ENCODE measurements around the gene MR1.

The MR1 gene

GRCh38 chr1:181079382-181079781 is 45.6 kb downstream of the MR1 start (continued):
- TF ChIP-seq OVOL3 (tag by site-specific recombination; IDR thresholded peaks at IDR 0.05) (no peak), ZNF623 (tag by site-specific recombination; IDR thresholded peaks at IDR 0.05) (no peak), ZBTB49 (tag by site-specific recombination; IDR thresholded peaks at IDR 0.05; ENCODE audit: low read depth) (no peak), ZNF626 (tag by site-specific recombination; IDR thresholded peaks at IDR 0.05) (no peak), ZNF473 (tag by site-specific recombination; IDR thresholded peaks at IDR 0.05) (no peak), PRDM1 (tag by site-specific recombination; IDR thresholded peaks at IDR 0.05) (no peak), ZNF223 (tag by site-specific recombination; IDR thresholded peaks at IDR 0.05) (no peak), ZNF843 (tag by site-specific recombination; IDR thresholded peaks at IDR 0.05) (no peak)

- POLR2A ChIA-PET, result interaction anchor here (0.5 to 0.8 kb wide), 3 partner anchors 27 to 197 kb away, joined by 3 to 4 read pairs (median 3); no protein-coding TSS in a partner anchor
- CTCF ChIA-PET, result interaction anchor here (1.0 to 1.4 kb wide), 5 partner anchors 11 to 62 kb away, joined by 3 to 5 read pairs (median 4); no protein-coding TSS in a partner anchor
- no peak for TF ChIP-seq PRDM1 (tag by site-specific recombination; IDR thresholded peaks at IDR 0.05)
- TF ChIP-seq ZNF660 (tag by site-specific recombination; IDR thresholded peaks at IDR 0.05), result no peak
- no peak overlapping the region for H3K27ac ChIP-seq (ENCODE audit: extremely low read depth, low read depth, low read length)
- peaks cover 3% of the 10 kb centered on the region; the same call in 1 of the 2 replicates for H3K4me1 ChIP-seq (ENCODE audit: control insufficient read depth, insufficient read depth, low read length)
- H3K9me3 ChIP-seq (ENCODE audit: control insufficient read depth, insufficient read depth, low read depth, low read length), result no peaks in the 10 kb centered on the region
- no peaks in the 10 kb centered on the region for H3K36me3 ChIP-seq (ENCODE audit: control insufficient read depth in 2 of 2, insufficient read depth in 1 of 2, low read length in 2 of 2)
- no peak overlapping the region for H3K4me3 ChIP-seq (ENCODE audit: low read depth, low read length)
Measured at GRCh38 chr1:181079920-181080319, 46.1 kb downstream of the MR1 start.

GRCh38 chr1:181080556-181080955 is 46.8 kb downstream of the MR1 start:
- Histone ChIP-seq H3K36me3 (ENCODE audit: control insufficient read depth in 2 of 2, insufficient read depth in 1 of 2, low read length in 2 of 2) (no peaks in the 10 kb centered on the region), H3K9me3 (ENCODE audit: control insufficient read depth, insufficient read depth, low read depth, low read length) (no peaks in the 10 kb centered on the region), H3K4me3 (ENCODE audit: low read depth, low read length) (no peak overlapping the region), H3K27ac (ENCODE audit: extremely low read depth, low read depth, low read length) (no peak overlapping the region), H3K4me1 (ENCODE audit: control insufficient read depth, insufficient read depth, low read length) (peaks cover 3% of the 10 kb centered on the region; the same call in 1 of the 2 replicates)
- TF ChIP-seq ZNF138 (tag by site-specific recombination; IDR thresholded peaks at IDR 0.05; ENCODE audit: borderline replicate concordance), result no peak
- TF ChIP-seq SCRT2 (tag by site-specific recombination; IDR thresholded peaks at IDR 0.05), result 0 out of 2 replicates have a peak, but pooled peaks have one; percentile 23
- no peak for TF ChIP-seq ZFHX2 (tag by site-specific recombination; conservative IDR thresholded peaks at IDR 0.05)
- no peak for TF ChIP-seq ZNF426 (tag by site-specific recombination; IDR thresholded peaks at IDR 0.05)
- POLR2A ChIA-PET, result interaction anchor here (0.9 kb wide), 1 partner anchor 10 kb away, joined by 4 read pairs; no protein-coding TSS in a partner anchor
- CTCF ChIA-PET, result interaction anchor here (1.2 to 1.4 kb wide), 2 partner anchors 43 to 62 kb away, joined by 5 to 8 read pairs; no protein-coding TSS in a partner anchor

GRCh38 chr1:181081395-181081794 is 47.6 kb downstream of the MR1 start:
- ChIA-PET POLR2A (interaction anchor here (0.9 kb wide), 1 partner anchor 9 kb away, joined by 4 read pairs; no protein-coding TSS in a partner anchor), CTCF (interaction anchor here (0.7 to 1.4 kb wide), 3 partner anchors 18 to 61 kb away, joined by 3 to 8 read pairs (median 5); no protein-coding TSS in a partner anchor)
- Histone ChIP-seq H3K36me3 (ENCODE audit: control insufficient read depth in 2 of 2, insufficient read depth in 1 of 2, low read length in 2 of 2) (no peaks in the 10 kb centered on the region), H3K9me3 (ENCODE audit: control insufficient read depth, insufficient read depth, low read depth, low read length) (no peaks in the 10 kb centered on the region), H3K27ac (ENCODE audit: extremely low read depth, low read depth, low read length) (no peak overlapping the region), H3K4me3 (ENCODE audit: low read depth, low read length) (no peak overlapping the region), H3K4me1 (ENCODE audit: control insufficient read depth, insufficient read depth, low read length) (peaks cover 3% of the 10 kb centered on the region; the same call in 1 of the 2 replicates)
- no peak for TF ChIP-seq CTCF (tag by site-specific recombination; IDR thresholded peaks at IDR 0.05)
- no peak for TF ChIP-seq ZFP3 (tag by site-specific recombination; IDR thresholded peaks at IDR 0.05; ENCODE audit: low read depth)
- TF ChIP-seq ZNF518A (tag by site-specific recombination; conservative IDR thresholded peaks at IDR 0.05; ENCODE audit: low read depth), result no peak

Measured in HEK293 (cell line).